Small intestine (tissue), 7 donors: ENCODE measurements around the gene ATAD3C. TPM values are rescaled to one million over a fixed set of nuclear protein-coding genes. Genes with fewer than 3 reads are reported as not detected.
A peak's percentile ranks its signal among the peaks of the same experiment; 100 is the strongest.
"Not testable (repeated sequence)": the region's sequence is repeated elsewhere in the genome, so short reads cannot be mapped to it uniquely, and the experiment has no call there.

ENCODE experiments used
- DNase-seq, 2 donors: peaks; one replicate each; pipeline versions ENCODE4 v3.0.0 to v3.0.0-alpha.2; 2013
- FAIRE-seq: peaks from 2 replicates; lab custom pipeline; 2012; peaks lifted over from hg19 to GRCh38; lab: Jason Lieb, UNC
- H3K27ac ChIP-seq, 3 donors: one replicate each; pipeline ENCODE4 v1.5.1; 2013; ENCODE audit warnings: low read length in 2 of 3, mild to moderate bottlenecking in 2 of 3, control low read depth in 1 of 3, inconsistent platforms in 1 of 3, low read depth in 1 of 3, moderate library complexity in 1 of 3
- H3K27me3 ChIP-seq, 3 donors: one replicate each; pipeline ENCODE4 v1.6.1; 2013; ENCODE audit warnings: low read length in 3 of 3, inconsistent platforms in 1 of 3; ENCODE audit not compliant: control insufficient read depth in 3 of 3, insufficient read depth in 3 of 3
- H3K36me3 ChIP-seq, 3 donors: one replicate each; pipeline ENCODE4 v1.6.1; 2013; ENCODE audit warnings: low read length in 3 of 3, inconsistent platforms in 1 of 3, low read depth in 1 of 3, mild to moderate bottlenecking in 1 of 3, moderate library complexity in 1 of 3; ENCODE audit not compliant: control insufficient read depth in 3 of 3, insufficient read depth in 2 of 3
- H3K4me1 ChIP-seq, 3 donors: one replicate each; pipeline ENCODE4 v1.6.1; 2013; ENCODE audit warnings: low read length in 2 of 3, inconsistent platforms in 1 of 3, low read depth in 1 of 3, mild to moderate bottlenecking in 1 of 3, moderate library complexity in 1 of 3; ENCODE audit not compliant: control insufficient read depth in 3 of 3, insufficient read depth in 2 of 3
- H3K4me3 ChIP-seq, 3 donors: one replicate each; pipeline ENCODE4 v1.5.1; 2013; ENCODE audit warnings: low read length in 3 of 3, control low read depth in 1 of 3, inconsistent platforms in 1 of 3, low read depth in 1 of 3, mild to moderate bottlenecking in 1 of 3, moderate library complexity in 1 of 3
- H3K9me3 ChIP-seq, 2 donors: one replicate each; pipeline ENCODE4 v1.6.1; 2013; ENCODE audit warnings: low read depth in 1 of 2, low read length in 1 of 2; ENCODE audit not compliant: control insufficient read depth in 2 of 2, insufficient read depth in 1 of 2
- WGBS, 3 donors: extraction: QIAGEN DNeasy Blood & Tissue Kit; methylation state at CpG; one replicate each; pipeline ENCODE4 v1.1.7; 2013; 5-methylcytosine and 5-hydroxymethylcytosine counted together
- polyA plus RNA-seq, 4 donors: library from polyadenylated mRNA; stranded (reverse) in 3 of 4; unstranded in 1 of 4; fragments of 200-250 nt in 3 of 4; fragments of 120-200 nt in 1 of 4; gene quantifications; one replicate each; pipeline versions ENCODE4 v1.2.1 to v1.2.3, GENCODE V29; 2013
- donor health status: healthy with polysubstance abuse.
- donor health status: control.
- donor health status: control.
- donor health status: Bipolar disorder and iron deficiency.
- donor health status: healthy.

The ATAD3C gene
- polyA plus RNA-seq, 4 donors: 0.27 to 1.5 (median 0.66) TPM; not detected in 1

GRCh38 chr1:1460540-1461130 lies 11.1 kb downstream of the ATAD3C start:
- H3K9me3 ChIP-seq: peaks cover 0 to 5% of the 10 kb centered on the region in 2 donors
- no peaks in the 10 kb centered on the region for H3K4me1 ChIP-seq
- FAIRE-seq (no peak), DNase-seq (no peak)
- no peaks in the 10 kb centered on the region for H3K27me3 ChIP-seq
- no peaks in the 10 kb centered on the region for H3K36me3 ChIP-seq
- no peak overlapping the region for H3K4me3 ChIP-seq
- 61 to 66% (median 63%) methylated on average over 27 of the region's 27 CpGs for WGBS, 3 donors
- H3K27ac ChIP-seq: no peak overlapping the region

GRCh38 chr1:1461721-1462317 lies 12.3 kb downstream of the ATAD3C start:
- Histone ChIP-seq H3K27ac (peak overlapping the region in 1 of 3 donors; percentile 40), H3K27me3 (no peaks in the 10 kb centered on the region), H3K4me1 (no peaks in the 10 kb centered on the region), H3K36me3 (no peaks in the 10 kb centered on the region), H3K9me3 (peaks cover 0 to 7% of the 10 kb centered on the region in 2 donors), H3K4me3 (no peak overlapping the region)
- FAIRE-seq: no peak
- 48 to 62% (median 54%) methylated on average over 16 to 18 of the region's 18 CpGs for WGBS, 3 donors
- peak in 1 of 2 donors; percentile 26 for DNase-seq

- Histone ChIP-seq H3K9me3 (peaks cover 0 to 7% of the 10 kb centered on the region in 2 donors), H3K4me1 (no peaks in the 10 kb centered on the region), H3K27ac (peak overlapping the region in 1 of 3 donors; percentile 40), H3K4me3 (no peak overlapping the region), H3K27me3 (no peaks in the 10 kb centered on the region), H3K36me3 (no peaks in the 10 kb centered on the region)
- FAIRE-seq: no peak
- DNase-seq: peak in 1 of 2 donors; percentile 28
- 63 to 75% (median 70%) methylated on average over 25 to 26 of the region's 26 CpGs for WGBS, 3 donors
These were observed 13.0 kb downstream of the ATAD3C start for GRCh38 chr1:1462318-1462966.

- Histone ChIP-seq H3K27ac (no peak overlapping the region), H3K9me3 (peaks cover 0 to 7% of the 10 kb centered on the region in 2 donors), H3K27me3 (no peaks in the 10 kb centered on the region), H3K4me3 (no peak overlapping the region), H3K36me3 (no peaks in the 10 kb centered on the region), H3K4me1 (no peaks in the 10 kb centered on the region)
- no peak for FAIRE-seq
- 82 to 90% (median 85%) methylated on average over 7 of the region's 7 CpGs for WGBS, 3 donors
- no peak for DNase-seq
These were observed 13.8 kb downstream of the ATAD3C start for GRCh38 chr1:1463312-1463711.

GRCh38 chr1:1468196-1468985 lies 18.9 kb downstream of the ATAD3C start:
- not testable (repeated sequence) for H3K27ac ChIP-seq, H3K4me1 ChIP-seq, DNase-seq, FAIRE-seq, H3K27me3 ChIP-seq, H3K9me3 ChIP-seq, H3K36me3 ChIP-seq, H3K4me3 ChIP-seq
- WGBS, 3 donors: 74 to 85% (median 83%) methylated on average over 28 to 43 of the region's 44 CpGs

- DNase-seq (peak; percentile 35 to 72), FAIRE-seq (no peak)
- peak overlapping the region in 2 of 3 donors; percentile 87 to 88 for H3K27ac ChIP-seq
These were observed 21.3 kb downstream of the ATAD3C start for GRCh38 chr1:1470626-1471388.

GRCh38 chr1:1471389-1472052 lies 22.0 kb downstream of the ATAD3C start, which contains the start of gene ATAD3B:
TSS of gene ATAD3B (plus strand) at chr1:1471765. CDS start at chr1:1471885, 120 bp downstream.
- H3K4me1 ChIP-seq: peaks cover 0 to 5% (median 0%) of the 10 kb centered on the region in 3 donors
- DNase-seq (peak; percentile 94 to 97), FAIRE-seq (no peak)
- WGBS, 3 donors: 0 to 1% (median 1%) methylated on average over 44 to 87 of the region's 87 CpGs
- H3K36me3 ChIP-seq: peaks cover 0 to 8% (median 0%) of the 10 kb centered on the region in 3 donors
- no peaks in the 10 kb centered on the region for H3K27me3 ChIP-seq
- H3K9me3 ChIP-seq: no peaks in the 10 kb centered on the region
- H3K27ac ChIP-seq: peak within 1 kb of the TSS in 2 of 3 donors; percentile 87 to 88
- H3K4me3 ChIP-seq: peak within 1 kb of the TSS; percentile 69 to 86 (median 72)

More at GRCh38 chr1:1470626-1471388, 21.3 kb downstream of the ATAD3C start:
- H3K4me1 ChIP-seq: peaks cover 0 to 5% (median 0%) of the 10 kb centered on the region in 3 donors
- H3K9me3 ChIP-seq: peaks cover 0 to 2% of the 10 kb centered on the region in 2 donors
- no peaks in the 10 kb centered on the region for H3K27me3 ChIP-seq
- 14 to 16% (median 14%) methylated on average over 16 of the region's 16 CpGs for WGBS, 3 donors
- peaks cover 0 to 8% (median 0%) of the 10 kb centered on the region in 3 donors for H3K36me3 ChIP-seq
- peak overlapping the region; percentile 69 to 86 (median 72) for H3K4me3 ChIP-seq
